ENCODE data around the gene IRF9. TPM values are rescaled to one million over a fixed set of nuclear protein-coding genes. Genes with fewer than 3 reads are reported as not detected.

The IRF9 gene
- total RNA-seq = 44.8 TPM
- long read RNA-seq, transcript IRF9-215 (8 exons, 1,769 nt) = minor isoform, 5 of 38 reads
- long read RNA-seq, transcript IRF9-202 (9 exons, 1,838 nt) = major isoform, 21 of 38 reads
- long read RNA-seq, partial matches to known transcripts = 0 of 38 reads
- long read RNA-seq, other reads (novel, unspliced or antisense) = 9 of 38 reads

- intact Hi-C loops (cut with DNase I) = loop anchor here (2.0 kb wide), 2 partner anchors 24 to 102 kb away; partner anchors contain the start of gene PSME1
- DNase-seq (ENCODE audit: low spot score) = peak; percentile 98
These were observed at the start of gene IRF9 for GRCh38 chr14:24160850-24161804. Gene IRF9, plus strand, starts transcription at chr14:24161265. Its CDS starts 880 bp downstream, at chr14:24162145.

GRCh38 chr14:24113379-24113800 is 47.7 kb upstream of the IRF9 start:
- intact Hi-C loops (cut with DNase I) = no loop called here
- DNase-seq (ENCODE audit: low spot score) = no peak

GRCh38 chr14:24113801-24114531 is 47.1 kb upstream of the IRF9 start:
- intact Hi-C loops (cut with DNase I) = loop anchor here (2.0 kb wide), 1 partner anchor 27 kb away; the partner anchor contains the start of gene EMC9

GRCh38 chr14:24114532-24115421 is 46.3 kb upstream of the IRF9 start, which contains the start of the genes DCAF11 and NRL:
Gene DCAF11, plus strand, starts transcription at chr14:24114777. Its CDS starts 818 bp downstream, at chr14:24115595.
Gene NRL, minus strand, starts transcription at chr14:24114949. Its CDS starts 32,101 bp downstream, at chr14:24082848.
- peak; percentile 99 for DNase-seq (ENCODE audit: low spot score)
- intact Hi-C loops (cut with DNase I) = loop anchor here (2.0 kb wide), 1 partner anchor 26 kb away; the partner anchor contains the start of gene EMC9

More at GRCh38 chr14:24113801-24114531, 47.1 kb upstream of the IRF9 start:
- DNase-seq (ENCODE audit: low spot score) = peak; percentile 93

- intact Hi-C loops (cut with DNase I) = loop anchor here (2.0 kb wide), 1 partner anchor 25 kb away; the partner anchor contains the start of gene EMC9
- DNase-seq (ENCODE audit: low spot score) = peak; percentile 73
These were observed 45.5 kb upstream of the IRF9 start for GRCh38 chr14:24115422-24116127.

- intact Hi-C loops (cut with DNase I) = no loop called here
- DNase-seq (ENCODE audit: low spot score) = peak; percentile 43
These were observed 44.8 kb upstream of the IRF9 start for GRCh38 chr14:24116128-24116814.

- no peak for DNase-seq (ENCODE audit: low spot score)
- intact Hi-C loops (cut with DNase I) = no loop called here
These were observed 43.9 kb upstream of the IRF9 start for GRCh38 chr14:24117179-24117578.

- intact Hi-C loops (cut with DNase I) = no loop called here
- peak; percentile 60 for DNase-seq (ENCODE audit: low spot score)
These were observed 41.4 kb upstream of the IRF9 start for GRCh38 chr14:24119691-24120090.

- no peak for DNase-seq (ENCODE audit: low spot score)
- intact Hi-C loops (cut with DNase I) = no loop called here
These were observed 39.9 kb upstream of the IRF9 start for GRCh38 chr14:24121210-24121609.

GRCh38 chr14:24122416-24122815 is 38.6 kb upstream of the IRF9 start:
- no peak for DNase-seq (ENCODE audit: low spot score)
- intact Hi-C loops (cut with DNase I) = no loop called here

- DNase-seq (ENCODE audit: low spot score) = peak; percentile 50
- intact Hi-C loops (cut with DNase I) = no loop called here
These were observed 38.2 kb upstream of the IRF9 start for GRCh38 chr14:24122898-24123297.

GRCh38 chr14:24123424-24124417 is 37.3 kb upstream of the IRF9 start:
- intact Hi-C loops (cut with DNase I) = no loop called here
- peak; percentile 51 for DNase-seq (ENCODE audit: low spot score)

- no peak for DNase-seq (ENCODE audit: low spot score)
- intact Hi-C loops (cut with DNase I) = no loop called here
These were observed 34.1 kb upstream of the IRF9 start for GRCh38 chr14:24126939-24127338.

- intact Hi-C loops (cut with DNase I) = no loop called here
- peak; percentile 66 for DNase-seq (ENCODE audit: low spot score)
These were observed 33.4 kb upstream of the IRF9 start for GRCh38 chr14:24127673-24128072.

- no peak for DNase-seq (ENCODE audit: low spot score)
- intact Hi-C loops (cut with DNase I) = no loop called here
These were observed 31.6 kb upstream of the IRF9 start for GRCh38 chr14:24129410-24129998.

GRCh38 chr14:24130380-24130716 is 30.7 kb upstream of the IRF9 start, which contains the start of gene FITM1:
Gene FITM1, plus strand, starts transcription at chr14:24130659. Its CDS starts 905 bp downstream, at chr14:24131564.
- intact Hi-C loops (cut with DNase I) = no loop called here
- no peak for DNase-seq (ENCODE audit: low spot score)
